Activated B cell treated with CpG ODN at 0.5 μM for 24 hours (primary cell): ENCODE data around the gene RASAL2. TPM values are rescaled to one million over a fixed set of nuclear protein-coding genes. Genes with fewer than 3 reads are reported as not detected.

Source experiments
- ATAC-seq: fragments of 200-7000 bp; cut with Tn5 transposase; one replicate; pipeline ENCODE4 v1.10.0; 2021; ENCODE audit warnings: low read depth, mild to moderate bottlenecking, moderate library complexity
- CTCF ChIA-PET: fragments of 350-600 bp; sonication (Branson Sonifier 250); formaldehyde crosslinking; loops from one replicate; lab custom pipeline; 2021; ENCODE audit warnings: antibody characterized with exemption; lab: Charles Lee
- POLR2A ChIA-PET: fragments of 350-600 bp; sonication (Branson Sonifier 250); formaldehyde crosslinking; loops from one replicate; lab custom pipeline; 2021; ENCODE audit warnings: antibody characterized with exemption; lab: Charles Lee
- DNase-seq: peaks from one replicate; pipeline ENCODE4 v3.0.0; 2022
- H3K27ac Mint-ChIP-seq: one replicate; pipeline ENCODE4 v1.8.0; 2020; ENCODE audit warnings: mixed read lengths
- H3K27me3 Mint-ChIP-seq: one replicate; pipeline ENCODE4 v1.8.0; 2021; ENCODE audit warnings: mixed read lengths
- H3K36me3 Mint-ChIP-seq: one replicate; pipeline ENCODE4 v1.8.0; 2021; ENCODE audit warnings: low read depth, mixed read lengths
- H3K4me1 Mint-ChIP-seq: one replicate; pipeline ENCODE4 v1.8.0; 2021; ENCODE audit warnings: mixed read lengths
- H3K4me3 Mint-ChIP-seq: one replicate; pipeline ENCODE4 v1.8.0; 2020; ENCODE audit warnings: mild to moderate bottlenecking, mixed read lengths
- H3K9me3 Mint-ChIP-seq: one replicate; pipeline ENCODE4 v1.8.0; 2020; ENCODE audit warnings: mixed read lengths
- intact Hi-C: fragments of 100-400 bp; cut with micrococcal nuclease; formaldehyde crosslinking; loops from one replicate; pipeline ENCODE4 v1.15.1; 2024
- total RNA-seq: library from RNA; stranded (reverse); gene quantifications from 2 replicates; pipeline ENCODE4 v1.2.3, GENCODE V29; 2022
- TF ChIP-seq, protein P1 (sequence below): fragments of 200-600 bp; IDR thresholded peaks from one replicate; pipeline ENCODE4 v1.8.0; 2022; ENCODE audit warnings: antibody characterized with exemption, mild to moderate bottlenecking

RASAL2 gene
- total RNA-seq, 1 donor from 2014 or later = 0.16 TPM

DNA sequence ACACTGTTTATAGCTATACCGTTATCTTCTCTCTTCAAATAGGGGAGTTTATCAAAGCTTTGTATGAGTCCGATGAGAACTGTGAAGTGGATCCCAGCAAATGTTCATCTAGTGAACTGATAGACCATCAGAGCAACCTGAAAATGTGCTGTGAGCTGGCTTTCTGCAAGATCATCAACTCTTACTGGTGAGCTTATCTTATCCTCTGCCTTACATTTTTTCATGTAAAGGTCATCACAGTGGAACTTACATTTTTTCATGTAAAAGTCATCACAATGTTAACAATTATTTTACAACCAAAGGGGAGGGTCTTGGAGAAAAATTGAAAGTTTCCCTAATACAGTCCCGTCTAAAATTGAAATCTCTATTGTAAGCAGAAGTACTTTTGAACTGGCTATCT, 357.6 kb downstream of the RASAL2 start:
- no peaks in the 10 kb centered on the region for H3K27me3 Mint-ChIP-seq
- H3K9me3 Mint-ChIP-seq = no peaks in the 10 kb centered on the region
- ChIA-PET CTCF (no interaction called here), POLR2A (no interaction called here)
- no peaks in the 10 kb centered on the region for H3K4me1 Mint-ChIP-seq
- no peak overlapping the region for H3K27ac Mint-ChIP-seq
- TF ChIP-seq, protein P1, sequence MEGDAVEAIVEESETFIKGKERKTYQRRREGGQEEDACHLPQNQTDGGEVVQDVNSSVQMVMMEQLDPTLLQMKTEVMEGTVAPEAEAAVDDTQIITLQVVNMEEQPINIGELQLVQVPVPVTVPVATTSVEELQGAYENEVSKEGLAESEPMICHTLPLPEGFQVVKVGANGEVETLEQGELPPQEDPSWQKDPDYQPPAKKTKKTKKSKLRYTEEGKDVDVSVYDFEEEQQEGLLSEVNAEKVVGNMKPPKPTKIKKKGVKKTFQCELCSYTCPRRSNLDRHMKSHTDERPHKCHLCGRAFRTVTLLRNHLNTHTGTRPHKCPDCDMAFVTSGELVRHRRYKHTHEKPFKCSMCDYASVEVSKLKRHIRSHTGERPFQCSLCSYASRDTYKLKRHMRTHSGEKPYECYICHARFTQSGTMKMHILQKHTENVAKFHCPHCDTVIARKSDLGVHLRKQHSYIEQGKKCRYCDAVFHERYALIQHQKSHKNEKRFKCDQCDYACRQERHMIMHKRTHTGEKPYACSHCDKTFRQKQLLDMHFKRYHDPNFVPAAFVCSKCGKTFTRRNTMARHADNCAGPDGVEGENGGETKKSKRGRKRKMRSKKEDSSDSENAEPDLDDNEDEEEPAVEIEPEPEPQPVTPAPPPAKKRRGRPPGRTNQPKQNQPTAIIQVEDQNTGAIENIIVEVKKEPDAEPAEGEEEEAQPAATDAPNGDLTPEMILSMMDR = no peak
- no peaks in the 10 kb centered on the region for H3K36me3 Mint-ChIP-seq
- H3K4me3 Mint-ChIP-seq = no peak overlapping the region
- intact Hi-C loops = no loop called here
- no peak for ATAC-seq
- DNase-seq = no peak

DNA sequence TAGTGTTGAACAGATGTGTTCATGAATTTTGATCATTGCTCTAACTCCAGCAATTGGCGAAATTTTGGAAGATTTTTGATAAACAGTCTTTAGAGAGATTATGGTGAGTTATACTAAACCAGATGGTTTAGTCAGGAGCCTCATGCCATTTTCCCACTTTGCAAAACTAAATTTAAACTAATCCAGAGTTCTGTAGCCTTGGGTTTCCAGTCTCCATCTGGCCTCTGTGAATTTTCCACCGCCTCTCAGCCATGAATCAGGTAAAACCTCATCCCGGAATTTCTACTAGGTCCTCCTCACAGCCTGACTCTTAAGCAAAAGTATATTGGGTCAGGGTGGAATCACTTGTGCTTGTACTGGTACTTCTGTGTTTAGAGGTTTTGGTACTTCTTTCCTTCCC, 358.1 kb downstream of the RASAL2 start:
- DNase-seq (no peak), ATAC-seq (no peak)
- H3K36me3 Mint-ChIP-seq = no peaks in the 10 kb centered on the region
- H3K27me3 Mint-ChIP-seq = no peaks in the 10 kb centered on the region
- POLR2A ChIA-PET = no interaction called here
- no peak overlapping the region for H3K4me3 Mint-ChIP-seq
- no peaks in the 10 kb centered on the region for H3K4me1 Mint-ChIP-seq
- TF ChIP-seq, protein P1 = no peak
- intact Hi-C loops = no loop called here
- CTCF ChIA-PET = no interaction called here
- no peaks in the 10 kb centered on the region for H3K9me3 Mint-ChIP-seq
- H3K27ac Mint-ChIP-seq = no peak overlapping the region

DNA sequence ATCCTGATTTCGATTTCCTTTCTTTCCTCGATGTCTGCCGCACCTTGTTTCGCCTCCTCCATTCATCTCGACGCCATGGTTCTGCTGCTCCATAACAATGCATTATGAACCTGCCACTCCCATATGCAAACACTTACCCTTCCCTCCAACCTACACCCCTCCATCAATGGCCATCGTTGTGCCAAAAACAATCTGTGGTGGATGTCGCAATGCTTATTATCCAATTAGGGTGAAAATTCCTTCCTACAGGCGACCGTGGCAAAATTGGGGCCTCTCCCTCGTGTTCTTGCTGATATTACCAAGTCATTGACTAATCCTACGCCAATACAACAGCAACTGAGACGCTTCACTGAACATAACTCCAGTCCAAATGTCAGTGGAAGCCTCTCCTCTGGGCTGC, 362.6 kb downstream of the RASAL2 start:
- no peaks in the 10 kb centered on the region for H3K4me1 Mint-ChIP-seq
- TF ChIP-seq, protein P1 = no peak
- H3K27ac Mint-ChIP-seq = no peak overlapping the region
- intact Hi-C loops = no loop called here
- no peak overlapping the region for H3K4me3 Mint-ChIP-seq
- DNase-seq = no peak
- no peaks in the 10 kb centered on the region for H3K9me3 Mint-ChIP-seq
- H3K27me3 Mint-ChIP-seq = no peaks in the 10 kb centered on the region
- H3K36me3 Mint-ChIP-seq = no peaks in the 10 kb centered on the region
- CTCF ChIA-PET = no interaction called here
- no peak for ATAC-seq
- POLR2A ChIA-PET = no interaction called here

DNA sequence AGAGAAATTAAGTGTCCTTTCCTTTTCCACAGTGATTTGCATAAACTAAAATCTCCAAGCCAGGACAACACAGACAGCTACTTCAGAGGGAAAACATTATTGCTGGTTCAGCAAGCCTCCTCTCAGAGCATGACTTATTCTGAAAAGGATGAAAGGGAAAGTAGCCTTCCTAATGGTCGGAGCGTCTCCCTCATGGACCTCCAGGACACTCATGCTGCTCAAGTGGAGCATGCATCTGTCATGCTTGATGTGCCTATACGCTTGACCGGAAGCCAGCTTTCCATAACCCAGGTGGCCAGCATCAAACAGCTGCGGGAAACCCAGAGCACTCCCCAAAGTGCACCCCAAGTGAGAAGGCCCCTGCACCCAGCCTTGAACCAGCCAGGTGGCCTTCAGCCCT, 363.7 kb downstream of the RASAL2 start:
- H3K27me3 Mint-ChIP-seq = no peaks in the 10 kb centered on the region
- TF ChIP-seq, protein P1 = no peak
- H3K27ac Mint-ChIP-seq = no peak overlapping the region
- ChIA-PET POLR2A (no interaction called here), CTCF (no interaction called here)
- no peak for ATAC-seq
- DNase-seq = no peak
- intact Hi-C loops = no loop called here
- no peaks in the 10 kb centered on the region for H3K36me3 Mint-ChIP-seq
- H3K9me3 Mint-ChIP-seq = no peaks in the 10 kb centered on the region
- no peak overlapping the region for H3K4me3 Mint-ChIP-seq
- no peaks in the 10 kb centered on the region for H3K4me1 Mint-ChIP-seq

DNA sequence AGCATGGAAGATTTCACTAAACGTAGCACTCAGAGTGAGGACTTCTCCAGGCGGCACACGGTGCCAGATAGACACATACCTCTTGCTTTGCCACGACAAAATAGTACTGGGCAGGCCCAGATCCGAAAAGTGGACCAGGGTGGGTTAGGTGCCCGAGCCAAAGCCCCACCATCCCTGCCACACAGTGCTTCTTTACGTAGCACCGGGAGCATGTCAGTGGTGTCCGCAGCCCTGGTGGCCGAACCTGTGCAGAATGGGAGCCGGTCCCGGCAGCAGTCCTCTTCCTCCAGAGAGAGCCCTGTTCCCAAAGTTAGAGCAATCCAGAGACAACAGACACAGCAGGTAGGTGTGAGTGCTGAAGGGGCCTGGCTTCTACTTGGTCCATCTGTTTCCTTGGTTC, 364.3 kb downstream of the RASAL2 start:
- DNase-seq = no peak
- Mint-ChIP-seq H3K27me3 (no peaks in the 10 kb centered on the region), H3K9me3 (no peaks in the 10 kb centered on the region), H3K27ac (no peak overlapping the region), H3K4me3 (no peak overlapping the region), H3K4me1 (no peaks in the 10 kb centered on the region), H3K36me3 (no peaks in the 10 kb centered on the region)
- POLR2A ChIA-PET = no interaction called here
- CTCF ChIA-PET = no interaction called here
- TF ChIP-seq, protein P1 = no peak
- ATAC-seq = no peak
- intact Hi-C loops = no loop called here
